SKM-1 (cell line): ENCODE results near the gene A2M.
"Not testable (repeated sequence)": the region's sequence is repeated elsewhere in the genome, so short reads cannot be mapped to it uniquely, and the experiment has no call there.

Experiments used
- DNase-seq: peaks from one replicate; lab custom pipeline; 2025; ENCODE audit not compliant: unreplicated experiment; lab: John Stamatoyannopoulos, UW

A2M gene

DNA sequence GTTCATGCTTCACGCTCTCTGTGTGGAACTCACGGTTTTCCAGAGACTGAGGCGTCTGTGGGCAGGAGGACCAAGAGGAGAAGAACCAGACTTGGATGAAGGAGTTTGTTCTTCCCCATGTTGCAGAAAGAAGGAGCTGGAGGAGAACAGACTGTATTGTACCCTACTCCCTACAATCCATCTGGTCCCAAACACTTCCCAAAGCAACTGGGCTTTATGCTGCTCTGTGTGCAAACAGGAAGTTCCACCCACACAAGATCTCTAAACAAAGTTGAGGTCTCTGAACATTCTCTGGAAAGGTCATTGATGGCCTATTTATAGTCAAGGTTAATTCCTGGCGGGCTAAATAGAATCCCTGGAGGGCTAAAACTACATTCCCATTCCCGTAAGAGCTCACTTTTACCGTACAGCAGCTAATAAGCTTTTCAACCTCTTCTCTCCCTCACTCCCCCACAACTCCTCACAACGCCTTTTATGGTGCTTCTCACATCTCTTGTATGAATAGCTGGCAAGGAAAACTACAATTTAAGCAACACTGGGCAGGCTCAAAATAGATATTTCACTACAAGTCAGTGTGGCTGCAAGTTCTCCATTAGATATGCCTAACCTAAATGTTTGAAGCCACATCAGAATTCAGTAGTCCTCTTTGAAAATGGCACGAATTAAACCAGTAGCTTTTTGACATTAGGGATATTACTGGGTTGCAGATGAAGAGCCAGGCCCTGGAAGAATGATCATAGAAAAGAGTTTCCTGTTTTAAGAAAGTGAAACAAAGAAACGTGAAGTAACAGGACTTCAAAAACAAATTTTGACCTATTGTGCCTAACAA lies at the start of gene A2M:
Gene A2M, minus strand, starts transcription at position 189 of the 829 bp plus-strand sequence. Its CDS starts 70 bp downstream, at position 119.
- no peak for DNase-seq

DNA sequence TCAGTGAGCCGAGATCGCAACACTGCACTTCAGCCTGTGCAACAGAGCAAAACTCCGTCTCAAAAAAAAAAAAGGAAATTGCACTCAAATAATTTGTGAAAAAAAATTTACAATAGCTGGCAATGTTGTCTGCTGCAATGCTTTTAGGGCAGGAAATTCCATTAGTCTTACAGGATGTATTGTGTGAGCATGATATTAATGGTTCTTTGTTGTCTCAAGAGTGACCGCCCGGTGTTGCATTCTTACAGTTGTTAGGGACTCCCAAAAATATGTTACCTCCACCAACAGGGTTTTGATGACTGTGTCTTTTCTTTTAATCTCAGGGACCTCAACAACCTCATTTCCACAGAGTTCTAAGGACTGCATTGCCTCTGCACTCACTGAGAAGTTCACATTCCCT lies 47.7 kb upstream of the A2M start:
- no peak for DNase-seq

DNA sequence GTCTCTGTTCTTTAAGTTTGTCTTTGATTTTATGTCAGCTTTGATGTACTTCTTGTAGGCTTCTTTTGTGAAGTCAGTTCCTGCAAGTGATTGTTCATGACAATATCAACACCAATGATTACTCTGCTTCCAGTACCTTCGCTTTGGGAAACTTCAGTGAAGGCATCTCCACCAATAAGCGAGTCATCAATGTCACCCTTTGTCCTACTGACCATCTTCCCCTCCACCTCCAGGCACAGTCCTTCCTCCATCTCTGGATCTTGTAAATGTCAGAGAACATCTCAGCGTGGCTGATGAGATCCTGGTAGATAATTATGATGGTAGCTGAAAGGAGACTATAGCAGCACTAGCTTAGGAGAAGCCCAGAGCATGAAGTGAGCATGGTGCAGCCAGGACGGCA lies 40.4 kb upstream of the A2M start:
- DNase-seq, result no peak

DNA sequence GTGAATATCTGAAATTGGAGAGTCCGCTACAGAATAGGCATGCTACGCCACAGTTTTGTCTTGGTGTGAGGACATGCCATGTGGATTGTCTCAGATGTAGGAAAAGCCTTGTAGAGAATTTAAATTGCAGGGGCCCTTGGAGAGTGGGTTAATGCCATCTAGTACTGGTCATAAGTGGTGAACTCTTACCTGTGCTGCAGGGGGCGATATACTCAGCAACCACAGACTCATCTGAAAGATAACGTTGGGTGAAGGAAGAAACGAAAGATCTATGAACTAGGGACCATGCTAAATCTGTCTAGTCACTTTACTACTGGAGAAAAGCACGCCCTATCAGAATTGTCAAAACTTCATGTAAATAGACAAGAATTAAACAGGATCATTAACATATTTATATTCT lies 33.7 kb upstream of the A2M start:
- no peak for DNase-seq

DNA sequence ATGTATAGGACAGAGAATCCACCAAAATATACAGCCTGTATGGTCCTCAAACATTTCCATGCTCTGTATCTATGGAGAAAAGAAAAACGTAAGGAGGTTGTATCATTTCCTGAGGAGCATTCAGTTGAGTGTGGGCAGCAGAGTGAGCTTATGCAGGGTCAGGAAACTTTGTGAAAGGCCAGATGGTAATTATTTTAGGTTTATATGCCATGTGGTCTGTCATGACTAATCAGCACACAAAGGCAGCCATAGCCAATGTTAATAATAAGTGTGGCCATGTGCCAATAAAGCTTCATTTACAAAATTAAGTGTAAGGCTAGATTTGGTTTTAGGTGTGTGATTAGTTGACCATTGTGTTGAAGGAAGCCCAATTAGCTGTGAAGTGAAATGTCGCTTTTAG lies 33.2 kb upstream of the A2M start:
- DNase-seq, result no peak

DNA sequence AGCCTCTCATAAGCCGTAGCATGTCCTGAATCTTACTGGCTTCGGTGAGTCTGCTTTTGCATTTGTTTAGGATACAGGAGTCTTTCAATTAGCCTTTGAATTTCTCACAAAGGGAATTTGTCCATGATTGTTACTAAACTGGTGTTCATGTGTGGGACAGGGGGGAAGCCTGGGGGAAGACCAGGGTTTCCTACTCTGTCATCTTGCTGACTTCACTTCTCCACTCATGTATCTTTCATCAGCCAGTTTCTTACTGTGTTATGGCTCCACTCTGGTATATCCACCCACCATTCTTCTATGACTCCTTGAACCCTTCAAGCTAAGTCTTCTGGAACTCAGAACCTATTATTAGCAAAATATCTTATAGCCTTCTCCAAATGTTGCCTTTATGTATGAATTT lies 31.7 kb upstream of the A2M start:
- DNase-seq, result no peak

DNA sequence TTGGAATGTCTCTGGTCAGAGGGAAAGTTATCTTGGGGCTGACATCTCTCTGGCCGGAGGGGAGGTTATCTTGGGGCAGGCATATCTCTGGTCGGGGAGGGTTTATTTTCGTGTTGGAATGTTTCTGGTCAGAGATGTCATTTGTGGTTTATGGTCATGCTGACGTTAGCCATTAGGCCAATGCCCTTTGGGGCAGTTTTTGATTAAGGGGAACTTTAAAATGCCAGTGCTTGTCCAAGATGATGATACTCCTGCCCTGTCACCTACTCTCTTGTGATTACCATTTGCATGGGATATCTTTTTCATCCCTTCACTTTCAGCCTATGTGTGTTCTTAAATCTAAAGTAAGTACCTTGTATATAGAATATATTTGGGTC lies 29.0 kb upstream of the A2M start:
- no peak for DNase-seq

DNA sequence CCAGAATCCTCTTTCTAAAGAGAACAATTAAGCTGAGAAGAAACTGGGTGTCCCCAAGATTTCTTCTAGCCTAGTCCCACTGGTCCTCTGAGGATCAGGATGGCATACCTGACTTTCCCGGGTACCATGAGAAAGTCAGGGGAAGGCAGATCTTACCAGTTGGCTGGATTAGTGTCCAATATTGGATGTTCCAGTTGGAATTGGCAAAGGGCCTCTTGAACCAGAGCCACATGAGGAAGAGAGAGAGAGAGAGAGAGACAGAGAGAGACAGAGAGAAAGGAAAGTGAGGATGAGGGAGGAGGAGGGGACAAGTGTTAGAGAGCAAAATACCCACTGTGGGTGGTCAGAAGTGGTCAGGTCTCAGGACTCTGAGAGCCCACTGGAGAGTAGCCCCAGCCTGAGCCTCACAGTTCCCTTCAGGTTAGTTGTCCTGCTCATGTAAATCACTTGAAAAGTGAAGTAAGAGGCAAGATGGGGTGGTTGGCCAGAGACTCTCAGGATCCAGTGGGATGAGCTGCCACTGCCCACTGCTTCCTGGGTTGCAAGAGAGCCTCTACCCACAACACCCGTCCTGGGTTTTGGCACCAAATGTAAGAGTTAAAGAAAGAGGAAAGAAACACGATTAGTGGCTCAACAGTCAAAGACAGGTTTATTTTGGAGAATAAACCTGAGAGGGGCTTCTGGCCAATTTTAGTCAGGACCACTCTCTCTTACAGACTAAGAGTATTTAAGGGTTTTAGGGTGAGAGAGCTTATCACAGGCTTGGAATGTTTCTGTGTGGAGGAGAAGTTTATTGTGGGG lies 28.4 kb upstream of the A2M start:
- no peak for DNase-seq

DNA sequence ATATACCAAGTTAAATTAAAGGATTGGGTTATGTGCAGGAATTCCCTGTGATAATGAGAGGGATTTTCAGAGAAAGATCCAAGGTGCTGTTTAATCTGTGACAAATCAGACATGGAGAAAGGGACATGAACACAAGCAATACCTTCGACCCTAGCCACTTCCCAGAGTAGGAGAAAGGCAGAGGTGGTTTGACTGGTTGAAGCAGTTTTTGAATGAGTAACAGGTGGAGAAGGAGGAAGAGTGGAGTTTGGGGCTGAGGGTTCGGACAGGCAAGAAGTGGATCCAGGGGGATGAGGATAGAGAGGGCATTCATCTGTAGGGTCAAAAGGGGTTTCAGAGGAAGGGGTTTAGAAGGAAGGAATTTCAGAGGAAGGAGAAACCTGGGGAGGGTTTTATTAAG lies 27.4 kb upstream of the A2M start:
- no peak for DNase-seq

DNA sequence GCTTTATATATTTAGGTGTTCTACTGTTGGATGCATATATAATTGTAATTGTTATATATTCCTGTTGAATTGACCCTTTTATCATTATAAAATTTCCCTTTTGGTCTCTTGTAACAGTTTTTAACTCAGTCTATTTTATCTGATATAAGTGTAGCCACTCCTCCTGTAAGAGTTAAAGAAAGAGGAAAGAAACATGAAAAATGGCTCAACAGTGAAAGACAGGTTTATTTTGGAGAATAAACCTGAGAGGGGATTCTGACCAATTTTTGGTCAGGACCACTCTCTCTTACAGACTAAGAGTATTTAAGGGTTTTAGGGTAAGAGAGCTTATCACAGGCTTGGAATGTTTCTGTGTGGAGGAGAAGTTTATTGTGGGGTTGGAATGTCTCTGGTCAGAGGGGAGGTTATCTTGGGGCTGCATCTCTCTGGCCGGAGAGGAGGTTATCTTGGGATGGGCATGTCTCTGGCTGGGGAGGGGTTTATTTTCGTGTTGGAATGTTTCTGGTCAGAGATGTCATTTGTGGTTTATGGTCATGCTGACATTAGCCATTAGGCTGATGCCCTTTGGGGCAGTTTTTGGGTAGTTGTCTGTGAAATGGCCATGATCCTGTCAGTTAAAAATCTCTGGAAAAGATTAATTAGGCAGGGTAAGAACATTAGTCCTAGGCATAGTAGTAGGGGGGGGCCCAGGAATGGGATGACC lies 24.0 kb upstream of the A2M start:
- DNase-seq, result not testable (repeated sequence)

DNA sequence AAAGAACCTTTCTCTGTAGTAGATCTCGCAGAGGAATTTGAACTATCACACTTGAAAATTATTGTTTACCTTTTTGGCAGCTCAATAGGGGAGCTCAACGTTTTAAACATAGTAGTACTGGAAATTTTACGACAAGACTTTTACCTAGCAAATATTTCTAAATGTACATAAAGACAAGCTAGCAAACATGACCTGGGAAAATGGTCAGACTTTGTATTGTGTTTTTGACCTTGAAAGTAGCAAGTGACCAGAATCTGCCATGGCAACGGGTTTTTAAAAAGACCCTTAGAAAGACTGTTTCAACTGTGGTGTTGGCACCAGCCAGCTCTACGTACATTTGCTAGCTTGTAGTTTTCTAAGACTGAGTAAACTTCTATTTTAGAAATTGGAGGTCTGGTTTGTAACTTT lies 20.2 kb upstream of the A2M start:
- no peak for DNase-seq

DNA sequence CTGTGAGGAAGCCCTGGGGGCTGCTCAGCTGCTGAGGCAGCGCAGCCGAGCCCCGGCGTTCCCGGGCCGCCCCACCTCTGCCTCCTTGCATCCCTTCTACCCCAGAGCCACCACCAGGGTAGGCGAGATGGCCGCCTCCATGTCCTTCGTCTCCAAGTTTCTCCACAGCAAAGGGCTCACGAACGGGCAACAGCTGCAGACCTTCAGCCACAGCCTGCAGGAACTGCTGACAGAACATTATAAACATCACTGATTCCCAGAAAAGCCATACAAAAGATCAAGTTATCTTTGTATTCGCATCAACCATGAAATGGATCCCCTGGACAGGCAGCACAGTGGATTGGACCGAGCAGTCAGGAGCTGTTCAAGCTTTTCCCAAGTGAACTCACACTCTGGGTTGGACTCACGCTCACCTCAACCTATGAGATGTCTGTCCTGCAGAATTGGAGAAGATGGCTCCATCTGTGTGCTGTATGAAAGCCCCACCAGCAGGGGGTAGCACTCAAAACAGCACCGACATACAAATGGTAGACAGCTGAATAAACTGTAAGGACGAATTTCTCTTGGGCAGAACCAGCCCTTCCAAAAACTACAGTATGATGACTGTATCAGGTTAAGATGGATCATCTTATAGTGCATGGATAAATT lies 19.4 kb upstream of the A2M start:
- DNase-seq, result no peak

DNA sequence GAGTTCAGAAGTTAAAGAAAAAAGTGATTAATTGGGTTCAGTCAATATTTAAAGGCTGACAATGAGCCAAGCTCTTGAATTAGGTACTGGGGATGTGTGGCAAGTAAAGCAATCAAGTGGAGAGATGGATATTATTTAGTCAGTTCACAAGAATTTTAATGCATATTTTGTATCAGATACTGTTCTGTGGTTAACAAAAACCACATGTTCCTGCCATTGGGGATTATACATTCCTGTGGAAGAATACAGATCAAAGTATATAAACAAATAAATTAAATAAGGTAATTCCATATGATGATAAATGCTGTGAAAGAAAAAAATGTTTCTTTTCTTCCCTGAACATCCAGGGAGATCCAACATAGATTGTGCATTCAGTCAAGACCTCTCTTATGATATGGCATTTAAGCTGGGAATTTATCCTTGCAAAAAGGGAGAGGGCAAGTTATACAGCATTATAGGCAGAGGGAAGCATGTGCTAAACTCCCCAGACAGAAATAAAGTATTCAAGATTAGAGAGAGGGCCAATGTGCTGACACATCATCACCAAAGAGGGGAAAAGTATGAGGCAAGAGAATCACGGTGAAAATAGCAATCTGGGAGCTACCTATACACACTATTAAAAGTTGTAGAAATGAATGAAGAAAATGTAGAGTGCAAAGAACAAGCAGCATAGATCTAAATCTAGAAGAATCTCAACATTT lies 17.6 kb upstream of the A2M start:
- no peak for DNase-seq

DNA sequence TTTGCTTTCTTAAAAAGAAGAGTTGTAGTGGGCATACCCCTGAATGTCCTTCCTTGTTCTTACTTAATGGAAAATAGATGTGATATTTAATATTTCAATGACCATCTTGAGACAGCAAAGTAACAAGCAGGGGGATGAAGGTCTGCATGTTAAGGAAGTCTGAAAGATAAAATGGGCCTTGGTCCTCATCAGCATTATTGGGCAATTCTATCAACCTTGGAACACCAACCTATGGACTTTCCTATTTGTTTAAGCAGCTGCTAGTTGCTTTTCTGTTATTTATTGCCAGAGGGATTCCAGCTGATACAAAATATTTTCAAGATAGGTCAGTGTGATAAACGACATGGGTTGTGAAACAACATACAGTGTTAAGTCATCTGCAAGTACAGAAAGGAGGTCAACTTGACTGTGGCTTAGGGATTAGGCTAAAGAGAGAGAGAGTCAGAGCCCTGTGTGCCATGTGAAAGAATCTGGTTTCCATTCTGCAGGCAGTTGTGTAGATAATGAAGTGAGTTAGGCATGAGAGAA lies 16.4 kb upstream of the A2M start:
- no peak for DNase-seq

DNA sequence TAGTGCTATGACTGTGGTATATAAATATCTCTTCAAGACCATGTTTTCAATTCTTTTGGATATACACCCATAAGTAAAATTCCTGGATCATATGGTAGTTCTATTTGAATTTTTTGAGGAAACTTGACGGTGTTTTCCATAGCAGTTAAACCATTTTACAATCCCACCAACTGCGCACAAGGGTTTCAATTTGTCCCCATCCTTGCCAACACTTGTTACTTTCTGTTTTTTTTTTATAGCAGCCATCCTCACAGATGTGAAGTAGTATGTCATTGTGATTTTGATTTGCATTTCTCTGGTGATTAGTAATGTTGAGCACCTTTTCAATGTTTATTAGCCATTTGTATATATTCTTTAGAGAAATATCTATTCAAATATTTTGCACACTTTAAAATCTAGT lies 14.5 kb upstream of the A2M start:
- no peak for DNase-seq

DNA sequence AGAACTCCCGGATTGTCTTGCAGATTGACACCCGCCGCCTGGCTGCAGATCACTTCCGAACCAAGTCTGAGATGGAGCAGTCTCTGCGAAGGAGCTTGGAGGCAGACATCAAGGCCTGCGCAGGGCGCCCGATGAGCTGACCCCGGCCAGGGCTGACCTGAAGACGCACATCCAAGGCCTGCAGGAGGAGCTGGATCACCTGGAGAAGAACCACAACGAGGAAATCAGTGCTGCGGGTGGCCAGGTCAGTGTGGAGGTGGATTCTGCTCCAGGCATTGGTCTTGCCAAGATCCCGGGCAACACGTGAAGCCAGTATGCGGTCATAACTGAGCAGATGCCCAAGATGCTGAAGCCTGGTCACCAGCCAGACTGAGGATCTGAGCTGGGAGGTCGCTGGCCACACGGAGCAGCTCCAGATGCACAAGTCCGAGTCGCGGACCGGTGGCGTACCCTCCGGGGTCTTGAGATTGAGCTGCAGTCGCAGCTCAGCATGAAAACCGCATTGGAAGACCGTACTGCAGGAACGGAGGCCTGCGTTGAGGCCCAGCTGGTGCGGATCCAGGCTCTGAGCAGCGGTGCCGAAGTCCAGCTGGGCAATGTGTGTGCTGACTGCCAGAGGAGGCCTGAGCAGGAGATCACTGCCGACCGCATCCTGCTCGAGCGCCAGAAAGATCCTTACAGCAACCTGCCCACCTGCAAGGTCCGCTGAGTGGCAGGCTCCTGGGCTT lies 12.4 kb upstream of the A2M start:
- DNase-seq, result no peak

DNA sequence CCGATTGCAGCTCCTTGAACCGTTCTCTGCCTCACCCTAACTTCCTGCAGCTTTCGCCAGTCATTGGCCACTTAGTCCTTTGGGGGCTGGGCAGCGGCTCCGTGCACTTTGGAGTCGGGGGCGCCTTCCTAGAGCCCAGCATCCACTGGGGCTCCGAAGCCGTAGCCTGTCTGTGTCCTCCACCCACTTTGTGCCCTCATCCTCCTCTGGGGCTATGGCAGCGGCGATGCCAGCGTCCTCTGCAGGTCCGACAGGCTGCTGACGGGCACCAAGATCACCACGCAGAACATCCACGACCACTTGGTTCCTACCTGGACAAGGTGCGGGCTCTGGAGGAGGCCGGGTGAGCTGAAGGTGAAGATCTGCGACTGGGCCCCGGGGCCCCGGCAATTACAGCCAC lies 11.8 kb upstream of the A2M start:
- DNase-seq, result no peak

DNA sequence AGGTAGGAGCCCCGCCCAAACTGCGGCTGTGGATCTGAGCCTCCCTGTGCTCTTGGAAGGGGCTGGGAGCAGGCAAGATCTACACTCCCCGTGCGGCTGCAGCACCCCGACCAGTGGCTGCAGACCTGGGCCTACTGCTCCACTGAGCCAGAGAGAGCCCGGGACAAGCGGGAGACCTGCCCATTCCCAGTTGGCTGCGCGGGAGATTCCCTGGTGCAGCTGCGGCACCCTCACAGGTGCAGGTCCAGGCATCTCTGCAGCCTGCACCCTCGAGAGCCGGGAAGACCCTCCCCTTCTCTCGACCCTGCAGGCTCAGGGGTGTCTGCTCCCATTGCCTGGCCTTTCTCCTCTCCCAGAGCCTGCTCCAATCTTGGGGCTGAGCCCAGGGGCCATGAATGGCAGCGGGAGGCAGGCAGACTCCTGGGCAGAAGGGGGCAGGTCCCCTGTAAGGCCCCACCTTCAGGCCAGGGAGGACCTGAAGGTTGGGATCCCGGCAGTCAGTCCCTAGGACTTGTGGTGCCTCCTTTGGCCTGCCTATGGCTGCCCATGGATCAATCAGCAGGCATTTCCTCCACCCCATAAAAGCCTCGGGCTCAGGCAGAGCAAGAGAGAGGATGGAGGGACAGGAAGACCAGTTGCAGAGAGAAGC lies 8.8 kb upstream of the A2M start:
- DNase-seq, result no peak

DNA sequence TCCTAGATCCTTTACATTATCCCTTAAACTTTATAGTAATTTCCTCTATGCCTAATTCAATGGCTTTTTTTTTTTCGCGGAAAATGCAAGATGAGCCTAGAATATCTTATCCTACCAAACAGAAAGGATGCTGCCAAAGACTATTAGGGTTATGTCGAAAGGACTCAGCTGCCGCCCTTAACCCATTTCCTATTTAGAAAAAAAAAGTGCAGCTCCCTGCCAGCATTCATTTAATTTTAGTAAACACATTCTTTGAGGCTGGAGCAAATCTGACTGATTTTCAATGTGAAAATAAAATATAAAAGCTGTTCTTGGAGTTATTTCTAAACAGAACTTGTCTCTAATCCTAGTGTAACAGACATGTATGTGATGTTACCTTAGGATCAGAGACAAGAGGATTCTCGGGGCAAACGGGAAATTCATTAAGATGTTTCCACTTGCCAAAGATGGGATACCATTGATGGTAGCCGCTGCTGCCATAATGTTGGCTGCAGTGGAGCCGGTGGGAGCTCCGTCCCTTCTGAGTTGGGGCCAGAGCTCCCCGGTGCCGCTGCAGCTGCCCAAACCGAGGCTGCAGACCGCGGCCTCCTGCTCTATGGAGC lies 8.2 kb upstream of the A2M start:
- DNase-seq, result no peak
